GM21825 (cell line): Measurements from ENCODE around the gene CS.

Source experiments
- ATAC-seq: cut with Tn5 transposase; IDR thresholded peaks from one replicate; pipeline ENCODE4 v1.9.1; 2021; ENCODE audit warnings: mild to moderate bottlenecking, moderate library complexity; ENCODE audit not compliant: unreplicated experiment

CS gene

DNA sequence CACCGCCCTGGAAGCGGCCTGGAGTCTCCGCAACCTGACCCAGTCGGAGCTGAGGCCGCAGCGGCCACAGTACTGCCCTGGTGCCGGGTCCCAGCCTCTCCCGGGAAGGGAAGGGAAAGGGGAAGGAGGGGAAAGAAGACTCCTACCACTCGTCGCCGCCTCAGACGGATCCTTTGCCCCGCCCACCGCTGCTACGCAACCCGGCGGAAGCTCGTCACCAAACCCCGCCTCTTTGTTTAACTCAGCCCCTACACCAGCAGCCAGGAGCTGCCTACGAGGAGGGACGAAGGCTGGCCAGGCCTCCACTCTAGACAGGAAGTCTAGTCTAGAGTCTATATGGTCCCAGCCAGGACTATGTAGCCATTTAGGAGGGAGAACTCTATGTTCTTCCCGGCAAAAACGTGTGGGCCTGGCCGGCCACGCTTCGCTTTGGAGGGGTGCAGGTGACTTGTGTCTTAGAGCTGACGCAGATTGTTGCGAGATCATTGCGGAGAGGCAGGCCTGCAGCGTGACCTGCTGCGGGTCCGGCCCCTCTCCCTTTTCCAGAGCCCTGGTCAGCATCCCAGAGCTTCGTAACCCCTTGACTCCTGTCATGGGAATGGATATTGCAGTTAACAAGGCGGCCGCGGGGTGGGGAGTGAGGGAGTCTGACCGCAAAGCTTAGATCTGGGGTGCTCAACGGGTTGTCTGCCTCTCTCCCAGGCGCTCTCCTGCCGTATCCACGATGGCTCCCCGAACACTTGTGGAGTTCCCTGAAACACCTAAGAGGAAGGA is 78.2 kb downstream of the CS start, which contains the start of gene RNF41:
TSS of gene RNF41 (minus strand) at position 166 of the 774 bp plus-strand sequence. CDS start 7,875 bp downstream, outside the sequence.
- peak; percentile 78 for ATAC-seq
